Tibial artery (tissue), 4 donors: ENCODE measurements around the gene TXNRD1.
A peak's percentile ranks its signal among the peaks of the same experiment; 100 is the strongest.

Experiments used
- DNase-seq, 2 donors: peaks; one replicate each; pipeline ENCODE4 v3.0.0-alpha.2; 2019
- H3K27ac ChIP-seq, 2 donors: fragments of 200-600 bp; sonication (generic) in 1 of 2; 1 replicate in 1 of 2; 2 replicates in 1 of 2; pipeline ENCODE4 v1.5.1; 2018 to 2019; ENCODE audit warnings: mild to moderate bottlenecking in 1 of 2
- H3K27me3 ChIP-seq, 2 donors: fragments of 200-600 bp; sonication (generic) in 1 of 2; one replicate each; pipeline versions ENCODE4 v1.5.1 to v1.6.0; 2016 to 2019
- H3K36me3 ChIP-seq, 3 donors: fragments of 200-600 bp; sonication (generic) in 2 of 3; one replicate each; pipeline ENCODE4 v1.5.1; 2016 to 2019; ENCODE audit warnings: mild to moderate bottlenecking in 2 of 3
- H3K4me1 ChIP-seq, 4 donors: fragments of 200-600 bp; sonication (generic) in 2 of 4; 1 replicate in 3 of 4; 2 replicates in 1 of 4; pipeline ENCODE4 v1.5.1; 2016 to 2019
- H3K4me3 ChIP-seq, 2 donors: fragments of 200-600 bp; sonication (generic) in 1 of 2; 1 replicate in 1 of 2; 2 replicates in 1 of 2; pipeline ENCODE4 v1.5.1; 2018 to 2019; ENCODE audit warnings: mild to moderate bottlenecking in 2 of 2
- H3K9me3 ChIP-seq, 3 donors: fragments of 200-600 bp; sonication (generic) in 1 of 3; one replicate each; pipeline ENCODE4 v1.5.1; 2016 to 2019
- CTCF ChIP-seq, 2 experiments: fragments of 200-600 bp in 1 of 2; fragments of 450-650 bp in 1 of 2; IDR thresholded peaks; one replicate each; pipeline ENCODE4 v1.5.1; 2017 to 2019; ENCODE audit warnings: antibody characterized with exemption in 2 of 2, mild to moderate bottlenecking in 1 of 2, moderate library complexity in 1 of 2
- intact Hi-C: fragments of 100-400 bp; cut with DNase I; formaldehyde crosslinking; loops from one replicate; pipeline ENCODE4 v1.15.0; 2023; ENCODE audit warnings: low total_unique reads

The TXNRD1 gene

GRCh38 chr12:104342147-104342546 lies 126.6 kb downstream of the TXNRD1 start:
- peaks cover 82 to 92% (median 83%) of the 10 kb centered on the region in 3 donors for H3K36me3 ChIP-seq
- intact Hi-C loops = no loop called here
- H3K27me3 ChIP-seq = no peaks in the 10 kb centered on the region
- TF ChIP-seq CTCF (IDR thresholded peaks at IDR 0.05) = no peak
- peaks cover 0 to 65% (median 23%) of the 10 kb centered on the region in 4 donors for H3K4me1 ChIP-seq
- H3K9me3 ChIP-seq = no peaks in the 10 kb centered on the region
- DNase-seq = no peak
- H3K27ac ChIP-seq = peak overlapping the region in 1 of 2 donors; percentile 38
- no peak overlapping the region for H3K4me3 ChIP-seq

GRCh38 chr12:104342635-104343249 lies 127.2 kb downstream of the TXNRD1 start:
- intact Hi-C loops = no loop called here
- Histone ChIP-seq H3K4me3 (no peak overlapping the region), H3K9me3 (no peaks in the 10 kb centered on the region), H3K27me3 (no peaks in the 10 kb centered on the region), H3K4me1 (peaks cover 0 to 65% (median 23%) of the 10 kb centered on the region in 4 donors), H3K36me3 (peaks cover 82 to 92% (median 82%) of the 10 kb centered on the region in 3 donors), H3K27ac (no peak overlapping the region)
- DNase-seq = no peak
- TF ChIP-seq CTCF (IDR thresholded peaks at IDR 0.05) = no peak

GRCh38 chr12:104344682-104345081 lies 129.1 kb downstream of the TXNRD1 start:
- DNase-seq = no peak
- Histone ChIP-seq H3K27ac (no peak overlapping the region), H3K4me1 (peaks cover 0 to 54% (median 21%) of the 10 kb centered on the region in 4 donors), H3K36me3 (peaks cover 80 to 91% (median 83%) of the 10 kb centered on the region in 3 donors), H3K27me3 (no peaks in the 10 kb centered on the region), H3K4me3 (no peak overlapping the region), H3K9me3 (no peaks in the 10 kb centered on the region)
- no peak for TF ChIP-seq CTCF (IDR thresholded peaks at IDR 0.05)
- intact Hi-C loops = no loop called here

- Histone ChIP-seq H3K36me3 (peaks cover 80 to 94% (median 83%) of the 10 kb centered on the region in 3 donors), H3K4me3 (no peak overlapping the region)
- TF ChIP-seq CTCF (IDR thresholded peaks at IDR 0.05) = no peak
Measured at GRCh38 chr12:104345234-104346066, 129.9 kb downstream of the TXNRD1 start.

GRCh38 chr12:104347374-104348075 lies 131.9 kb downstream of the TXNRD1 start:
- no peak overlapping the region for H3K27ac ChIP-seq
- peaks cover 0 to 37% (median 9%) of the 10 kb centered on the region in 4 donors for H3K4me1 ChIP-seq
- no peak for DNase-seq
- no peak overlapping the region for H3K4me3 ChIP-seq
- no peaks in the 10 kb centered on the region for H3K27me3 ChIP-seq
- no peak for TF ChIP-seq CTCF (IDR thresholded peaks at IDR 0.05)
- peaks cover 81 to 94% (median 81%) of the 10 kb centered on the region in 3 donors for H3K36me3 ChIP-seq
- intact Hi-C loops = no loop called here
- H3K9me3 ChIP-seq = no peaks in the 10 kb centered on the region

More at GRCh38 chr12:104345234-104346066, 129.9 kb downstream of the TXNRD1 start:
- Histone ChIP-seq H3K9me3 (no peaks in the 10 kb centered on the region), H3K27ac (no peak overlapping the region), H3K27me3 (no peaks in the 10 kb centered on the region), H3K4me1 (peaks cover 0 to 46% (median 16%) of the 10 kb centered on the region in 4 donors)
- intact Hi-C loops = no loop called here
- DNase-seq = no peak
